HUES48 (cell line): ENCODE data around the gene NR4A3.
"Not testable (repeated sequence)": the region's sequence is repeated elsewhere in the genome, so short reads cannot be mapped to it uniquely, and the experiment has no call there.

ENCODE experiments used
- H3K27ac ChIP-seq: one replicate; pipeline ENCODE4 v1.7.0; 2013; ENCODE audit warnings: low read depth, low read length, inconsistent platforms
- H3K27me3 ChIP-seq: 2 replicates; pipeline ENCODE4 v1.6.1; 2013; ENCODE audit warnings: mild to moderate bottlenecking, low read length; ENCODE audit not compliant: control insufficient read depth, insufficient read depth
- H3K36me3 ChIP-seq: 2 replicates; pipeline ENCODE4 v1.6.1; 2013; ENCODE audit warnings: low read length; ENCODE audit not compliant: control insufficient read depth, insufficient read depth
- H3K4me1 ChIP-seq: 2 replicates; pipeline ENCODE4 v1.6.1; 2013; ENCODE audit warnings: mild to moderate bottlenecking, low read length; ENCODE audit not compliant: control insufficient read depth, insufficient read depth
- H3K4me3 ChIP-seq: 2 replicates; pipeline ENCODE4 v1.5.1; 2013; ENCODE audit warnings: mild to moderate bottlenecking, low read depth, low read length
- H3K9ac ChIP-seq: 2 replicates; pipeline ENCODE4 v1.6.1; 2013; ENCODE audit warnings: mild to moderate bottlenecking, low read depth, low read length, moderate library complexity
- H3K9me3 ChIP-seq: 2 replicates; pipeline ENCODE4 v1.6.1; 2013; ENCODE audit warnings: low read length; ENCODE audit not compliant: control insufficient read depth, insufficient read depth

NR4A3 gene

DNA sequence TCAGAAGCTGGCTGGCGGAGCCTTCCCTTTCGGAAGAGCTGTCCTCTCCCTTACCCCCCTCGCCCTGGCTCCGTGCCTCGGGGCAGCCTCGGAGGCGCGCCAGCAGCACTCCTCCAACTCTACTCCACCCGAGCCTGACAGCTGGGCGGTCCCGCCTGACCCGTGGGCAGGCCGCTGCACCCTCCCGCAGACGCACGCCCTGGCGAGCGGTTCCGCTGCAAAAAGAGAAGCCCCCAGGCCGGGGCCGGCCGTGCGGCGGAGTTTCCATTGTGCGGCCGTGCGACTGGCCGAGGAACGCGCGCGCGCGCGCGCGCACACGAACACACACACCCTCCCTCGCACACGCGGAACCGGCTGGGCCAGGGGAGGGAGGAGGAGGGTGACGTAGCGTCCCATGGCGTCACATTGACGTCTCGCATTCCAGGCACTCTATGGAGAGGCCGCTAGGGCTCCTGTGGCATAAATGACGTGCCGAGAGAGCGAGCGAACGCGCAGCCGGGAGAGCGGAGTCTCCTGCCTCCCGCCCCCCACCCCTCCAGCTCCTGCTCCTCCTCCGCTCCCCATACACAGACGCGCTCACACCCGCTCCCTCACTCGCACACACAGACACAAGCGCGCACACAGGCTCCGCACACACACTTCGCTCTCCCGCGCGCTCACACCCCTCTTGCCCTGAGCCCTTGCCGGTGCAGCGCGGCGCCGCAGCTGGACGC lies at the start of gene NR4A3:
Gene NR4A3, plus strand, starts transcription at position 490 of the 713 bp plus-strand sequence. CDS start 6,158 bp downstream, outside the sequence.
- Histone ChIP-seq H3K9me3 (no peaks in the 10 kb centered on the region), H3K36me3 (no peaks in the 10 kb centered on the region), H3K4me1 (peaks cover 30% of the 10 kb centered on the region), H3K4me3 (peak within 1 kb of the TSS; percentile 87), H3K9ac (no peak within 1 kb of the TSS; the same call in 1 of the 2 replicates), H3K27ac (peak within 1 kb of the TSS; percentile 27), H3K27me3 (peaks cover 65% of the 10 kb centered on the region)

DNA sequence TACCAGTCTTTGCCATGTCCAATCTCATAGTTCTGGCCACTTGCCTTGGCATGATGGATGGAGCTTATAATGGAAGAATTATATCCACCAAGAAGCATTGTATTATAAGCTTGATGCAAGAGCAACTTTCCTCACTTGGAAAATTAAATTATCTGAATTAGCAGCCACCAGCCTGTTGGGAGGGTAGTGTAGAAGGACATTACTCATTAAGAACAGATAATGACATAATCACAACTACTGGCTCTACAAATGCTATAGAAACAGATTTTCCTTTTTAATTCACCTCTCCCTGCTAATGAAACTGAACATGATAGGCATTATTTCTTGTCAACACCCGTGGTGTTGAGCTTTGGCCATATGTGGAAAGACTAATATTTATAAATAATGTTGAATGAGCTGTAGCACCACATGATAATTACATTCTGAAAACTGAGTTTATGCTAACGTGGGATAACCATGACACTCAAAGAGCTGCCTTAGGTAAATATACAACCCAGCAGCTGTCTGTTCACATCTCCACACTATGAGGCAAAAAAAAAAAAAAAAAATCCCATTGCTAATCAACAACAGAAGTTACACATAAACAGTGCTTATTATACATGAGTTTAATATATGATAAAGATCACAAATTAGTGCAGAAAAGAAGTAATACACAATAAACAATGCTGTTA lies 48.1 kb upstream of the NR4A3 start:
- H3K4me1 ChIP-seq, result no peaks in the 10 kb centered on the region
- no peaks in the 10 kb centered on the region for H3K36me3 ChIP-seq
- H3K4me3 ChIP-seq, result no peak overlapping the region
- no peak overlapping the region for H3K9ac ChIP-seq
- no peak overlapping the region for H3K27ac ChIP-seq
- no peaks in the 10 kb centered on the region for H3K27me3 ChIP-seq
- H3K9me3 ChIP-seq, result no peaks in the 10 kb centered on the region

DNA sequence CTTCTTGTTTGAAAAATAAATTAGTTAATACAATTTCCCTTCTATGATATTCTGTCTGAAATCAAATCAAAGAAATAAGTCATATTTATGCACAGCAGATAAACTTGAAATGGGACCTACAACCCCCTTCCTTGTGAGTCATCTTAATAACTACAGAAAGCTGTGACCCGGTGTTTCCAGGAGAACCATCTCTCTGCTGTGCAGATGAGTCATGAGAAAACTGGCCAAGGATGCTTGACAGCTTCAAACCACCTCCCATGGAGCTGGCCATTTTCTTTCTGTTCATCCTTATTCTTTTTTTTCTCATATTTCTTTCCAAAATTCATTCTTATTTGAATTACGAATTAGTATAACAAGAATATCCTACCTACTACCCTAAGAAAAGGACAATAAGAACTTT lies 43.4 kb upstream of the NR4A3 start:
- H3K9ac ChIP-seq, result no peak overlapping the region
- peaks cover 6% of the 10 kb centered on the region for H3K4me1 ChIP-seq
- H3K27ac ChIP-seq, result no peak overlapping the region
- H3K27me3 ChIP-seq, result no peaks in the 10 kb centered on the region
- no peak overlapping the region for H3K4me3 ChIP-seq
- no peaks in the 10 kb centered on the region for H3K9me3 ChIP-seq
- H3K36me3 ChIP-seq, result no peaks in the 10 kb centered on the region

DNA sequence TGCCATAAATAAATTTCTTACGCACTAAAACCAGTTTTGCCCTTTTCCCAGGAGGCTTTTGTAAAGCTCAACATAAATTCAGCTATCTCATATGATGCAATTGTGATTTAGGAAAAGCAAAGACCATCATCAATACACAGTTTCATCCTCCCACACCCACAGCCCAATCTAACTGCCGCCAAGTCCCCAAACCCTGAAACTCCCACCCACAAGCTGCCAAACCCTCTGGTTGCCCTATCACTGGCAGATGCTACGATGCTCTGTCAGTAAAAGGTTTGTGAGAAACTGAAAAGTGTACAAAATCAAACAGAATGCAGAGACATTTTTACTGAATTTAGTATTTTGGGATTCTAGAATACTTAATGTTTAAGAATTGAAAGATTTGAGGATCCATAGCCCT lies 42.8 kb upstream of the NR4A3 start:
- H3K4me1 ChIP-seq, result peaks cover 11% of the 10 kb centered on the region
- H3K4me3 ChIP-seq, result no peak overlapping the region
- H3K27ac ChIP-seq, result no peak overlapping the region
- H3K27me3 ChIP-seq, result no peaks in the 10 kb centered on the region
- no peaks in the 10 kb centered on the region for H3K36me3 ChIP-seq
- H3K9me3 ChIP-seq, result no peaks in the 10 kb centered on the region
- no peak overlapping the region for H3K9ac ChIP-seq

DNA sequence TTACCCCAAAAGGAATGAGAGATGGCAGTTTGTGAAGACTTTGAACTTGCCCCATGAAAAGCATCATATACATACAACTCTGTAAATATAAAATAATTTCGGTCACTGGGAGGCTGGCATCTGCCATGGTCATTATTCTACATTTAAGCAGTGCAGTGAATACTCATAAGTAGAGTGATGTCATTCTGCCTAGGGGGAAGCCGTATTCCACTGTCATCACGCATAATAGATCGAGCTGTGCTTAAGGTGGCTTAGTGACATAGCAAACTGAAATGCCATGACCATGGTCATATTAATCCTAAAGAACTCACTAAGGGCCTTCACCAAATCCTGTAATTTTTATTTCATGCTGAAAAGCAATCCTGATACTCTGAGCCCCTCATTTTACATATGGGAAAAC lies 42.4 kb upstream of the NR4A3 start:
- Histone ChIP-seq H3K27me3 (no peaks in the 10 kb centered on the region), H3K27ac (no peak overlapping the region), H3K4me3 (no peak overlapping the region), H3K36me3 (no peaks in the 10 kb centered on the region), H3K9ac (no peak overlapping the region), H3K4me1 (peaks cover 15% of the 10 kb centered on the region), H3K9me3 (no peaks in the 10 kb centered on the region)

DNA sequence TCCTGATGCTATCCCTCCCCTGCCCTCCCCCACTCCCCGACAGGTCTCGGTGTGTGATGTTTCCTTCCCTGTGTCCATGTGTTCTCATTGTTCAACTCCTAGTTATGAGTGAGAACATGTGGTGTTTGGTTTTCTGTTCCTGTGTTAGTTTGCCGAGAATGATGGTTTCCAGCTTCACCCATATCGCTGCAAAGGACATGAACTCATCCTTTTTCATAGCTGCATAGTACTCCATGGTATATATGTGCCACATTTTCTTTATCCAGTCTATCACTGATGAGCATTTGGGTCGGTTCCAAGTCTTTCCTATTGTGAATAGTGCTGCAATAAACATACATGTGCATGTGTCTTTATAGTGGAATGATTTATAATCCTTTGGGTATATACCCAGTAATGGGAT lies 39.3 kb upstream of the NR4A3 start:
- H3K9me3 ChIP-seq, H3K36me3 ChIP-seq, H3K27me3 ChIP-seq, H3K4me3 ChIP-seq, H3K27ac ChIP-seq, H3K9ac ChIP-seq: not testable (repeated sequence)
- peaks cover 38% of the 10 kb centered on the region for H3K4me1 ChIP-seq

DNA sequence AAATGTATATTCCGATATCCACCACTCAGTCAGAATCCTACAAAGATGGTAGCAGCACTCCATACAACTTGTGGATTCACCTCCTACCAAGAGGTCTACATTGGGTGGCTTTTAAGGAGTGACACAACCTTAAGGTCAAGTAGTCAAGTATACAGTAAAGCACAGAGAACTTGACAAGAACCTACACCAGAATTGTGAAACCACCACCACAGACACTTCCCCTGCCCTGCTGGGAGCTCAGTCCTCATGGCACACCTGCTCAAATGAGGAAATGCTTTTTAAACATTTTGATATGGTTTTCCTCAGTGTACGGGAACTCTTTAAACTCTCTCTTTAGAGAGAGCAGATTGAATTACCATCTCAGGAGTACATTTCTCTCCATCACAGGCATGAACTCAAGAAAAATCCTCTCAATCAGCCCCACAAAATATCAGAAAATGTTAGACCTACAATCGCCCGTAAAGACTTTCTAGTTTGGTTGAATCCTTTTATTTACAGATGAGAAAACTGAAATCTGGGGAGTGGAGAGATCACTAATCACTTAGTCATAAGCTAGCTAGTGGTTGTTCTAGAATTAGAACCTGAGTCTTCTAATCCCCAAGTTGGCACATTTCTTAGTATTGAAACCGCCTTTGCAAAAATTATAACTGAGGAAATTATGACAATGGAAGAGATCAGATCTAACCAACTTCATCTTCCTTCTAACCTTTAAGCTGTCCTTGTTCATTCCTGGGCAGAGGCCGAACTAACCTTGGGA lies 38.5 kb upstream of the NR4A3 start:
- H3K36me3 ChIP-seq, result no peaks in the 10 kb centered on the region
- H3K4me1 ChIP-seq, result peaks cover 38% of the 10 kb centered on the region
- no peaks in the 10 kb centered on the region for H3K9me3 ChIP-seq
- H3K4me3 ChIP-seq, result no peak overlapping the region
- no peak overlapping the region for H3K9ac ChIP-seq
- peak overlapping the region; percentile 7 for H3K27ac ChIP-seq
- no peaks in the 10 kb centered on the region for H3K27me3 ChIP-seq

DNA sequence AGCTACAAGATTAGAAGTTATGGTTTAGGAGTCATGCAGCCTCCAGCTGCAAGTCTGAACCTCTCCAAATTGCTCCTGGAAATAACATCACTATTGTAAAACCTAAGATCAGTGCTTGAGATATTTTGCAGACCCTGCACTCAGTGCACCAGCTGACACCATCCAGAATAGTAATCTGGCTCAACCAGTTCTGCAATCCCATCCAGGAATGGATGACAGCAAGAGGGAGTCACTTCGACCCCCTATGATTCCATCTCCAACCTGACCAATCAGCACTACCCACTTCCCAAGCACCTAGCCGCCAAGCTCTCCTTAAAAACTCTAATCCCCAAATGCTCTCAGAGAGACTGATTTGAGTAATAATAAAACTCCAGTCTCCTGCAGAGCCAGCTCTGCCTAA lies 37.9 kb upstream of the NR4A3 start:
- H3K27ac ChIP-seq, result peak overlapping the region; percentile 92
- H3K9ac ChIP-seq, result no peak overlapping the region
- no peaks in the 10 kb centered on the region for H3K27me3 ChIP-seq
- H3K4me1 ChIP-seq, result peaks cover 38% of the 10 kb centered on the region
- no peaks in the 10 kb centered on the region for H3K36me3 ChIP-seq
- H3K9me3 ChIP-seq, result no peaks in the 10 kb centered on the region
- H3K4me3 ChIP-seq, result no peak overlapping the region

DNA sequence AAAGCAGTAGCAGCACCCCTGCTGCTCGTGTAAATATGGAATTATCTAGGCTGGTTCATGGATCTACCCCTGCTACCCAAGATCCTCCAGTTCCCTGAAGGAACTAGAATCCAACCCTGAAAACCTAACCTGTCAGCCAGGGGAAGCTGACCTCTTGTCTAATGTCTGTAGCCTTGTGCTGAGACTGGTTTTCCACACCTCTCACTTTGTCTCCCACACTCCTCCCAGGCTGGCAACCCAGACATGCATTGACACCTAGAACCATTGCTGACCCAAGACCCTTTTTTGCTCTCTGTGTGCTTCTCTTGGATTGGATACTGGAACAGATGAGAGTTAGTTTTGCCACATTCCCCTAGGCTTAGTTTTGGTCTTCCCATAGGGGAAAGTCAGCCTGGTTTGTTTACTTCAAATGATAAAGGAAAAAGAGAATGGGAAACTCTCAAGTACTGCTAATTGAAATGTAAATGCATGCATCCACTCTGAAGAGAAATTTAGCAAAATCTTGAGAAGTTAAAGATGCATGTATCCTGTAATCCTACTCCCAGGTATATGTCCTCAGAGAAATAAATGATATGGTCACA lies 36.6 kb upstream of the NR4A3 start:
- peak overlapping the region; percentile 28; the same call in 1 of the 2 replicates for H3K4me3 ChIP-seq
- no peaks in the 10 kb centered on the region for H3K36me3 ChIP-seq
- H3K4me1 ChIP-seq, result peaks cover 38% of the 10 kb centered on the region
- H3K27me3 ChIP-seq, result no peaks in the 10 kb centered on the region
- H3K9ac ChIP-seq, result no peak overlapping the region
- H3K9me3 ChIP-seq, result no peaks in the 10 kb centered on the region
- peak overlapping the region; percentile 92 for H3K27ac ChIP-seq

DNA sequence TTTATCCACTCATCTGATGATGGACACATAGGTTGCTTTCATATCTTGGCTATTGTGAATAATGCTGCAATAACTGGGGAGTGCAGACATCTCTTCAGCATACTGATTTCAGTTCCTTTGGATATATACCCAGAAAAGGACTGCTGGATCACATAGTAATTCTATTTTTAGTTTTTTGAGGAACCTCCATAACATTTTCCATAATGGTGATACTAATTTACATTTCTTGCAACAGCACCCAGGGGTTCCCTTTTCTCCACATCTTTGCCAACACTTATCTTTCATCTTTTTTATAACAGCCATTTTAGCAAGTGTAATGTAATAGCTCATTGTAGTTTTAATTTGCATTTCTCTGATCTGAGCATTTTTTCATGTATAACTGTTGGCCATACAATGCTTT lies 34.1 kb upstream of the NR4A3 start:
- no peaks in the 10 kb centered on the region for H3K9me3 ChIP-seq
- H3K27ac ChIP-seq, result no peak overlapping the region

More for the DNA sequence above, 34.1 kb upstream of the NR4A3 start:
- H3K4me3 ChIP-seq, result no peak overlapping the region
- no peaks in the 10 kb centered on the region for H3K27me3 ChIP-seq
- peaks cover 38% of the 10 kb centered on the region for H3K4me1 ChIP-seq
- no peaks in the 10 kb centered on the region for H3K36me3 ChIP-seq
- no peak overlapping the region for H3K9ac ChIP-seq
